BJ (cell line): Measurements from ENCODE around the gene FHOD1. TPM values are rescaled to one million over a fixed set of nuclear protein-coding genes. Genes with fewer than 3 reads are reported as not detected.

Experiments
- CTCF ChIA-PET: fragments of 350-600 bp; formaldehyde crosslinking; extraction: SDS; loops from one replicate; lab custom pipeline; 2021; ENCODE audit warnings: antibody characterized with exemption, inconsistent platforms; lab: Yijun Ruan, JAX
- POLR2A ChIA-PET: fragments of 300-600 bp; sonication (Branson Sonifier 250); formaldehyde crosslinking; extraction: SDS; loops from one replicate; lab custom pipeline; 2021; ENCODE audit warnings: antibody characterized with exemption; lab: Charles Lee
- DNase-seq: peaks from one replicate; pipeline ENCODE4 v3.0.0-alpha.2; 2011; ENCODE audit warnings: low read depth
- H3K27me3 ChIP-seq: 2 replicates; pipeline ENCODE4 v1.6.0; 2011; ENCODE audit warnings: low read length; ENCODE audit not compliant: control insufficient read depth, insufficient read depth
- H3K36me3 ChIP-seq: 2 replicates; pipeline ENCODE4 v1.5.1; 2011; ENCODE audit warnings: low read length; ENCODE audit not compliant: control insufficient read depth, insufficient read depth
- H3K4me3 ChIP-seq: 2 replicates; pipeline ENCODE4 v1.5.1; 2011; ENCODE audit warnings: low read depth, mild to moderate bottlenecking, control low read depth, low read length
- CTCF ChIP-seq: IDR thresholded peaks from 2 replicates; pipeline ENCODE4 v1.5.1; 2011; ENCODE audit warnings: low read depth, mild to moderate bottlenecking, control low read depth, inconsistent platforms, low read length, moderate library complexity; ENCODE audit not compliant: insufficient read depth
- polyA plus RNA-seq: library from polyadenylated mRNA; depleted of rRNA; stranded (reverse); fragments of >200 nt; gene quantifications from 2 replicates; pipeline ENCODE4 v1.2.3, GENCODE V29; 2011

The FHOD1 gene
- polyA plus RNA-seq, 1 experiment: 23.0 TPM

DNA sequence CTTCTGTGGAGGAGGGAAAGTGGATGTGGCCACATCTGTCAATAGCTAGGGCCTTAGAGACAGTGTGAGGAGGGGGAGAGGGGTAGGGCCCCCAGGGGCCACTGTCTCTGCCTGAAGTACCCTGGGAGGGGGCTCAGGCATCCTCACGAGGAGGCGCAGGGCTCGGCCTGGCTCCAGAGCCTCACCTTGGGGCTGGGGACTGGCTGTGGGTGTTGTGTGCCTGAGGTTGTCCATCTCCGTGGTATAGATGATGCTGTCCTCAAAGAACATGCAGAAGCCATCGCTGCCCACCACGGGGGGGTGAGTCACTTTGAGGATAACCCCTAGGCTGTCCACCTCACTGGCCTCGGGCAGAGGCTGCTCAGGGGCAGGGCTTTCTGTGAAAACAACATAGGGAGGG lies 44.2 kb upstream of the FHOD1 start:
- no peak for DNase-seq
- Histone ChIP-seq H3K36me3 (peaks cover 1% of the 10 kb centered on the region), H3K27me3 (no peaks in the 10 kb centered on the region), H3K4me3 (no peak overlapping the region)
- no peak for TF ChIP-seq CTCF
- CTCF ChIA-PET: interaction anchor here (0.8 kb wide), 1 partner anchor 31 kb away, joined by 4 read pairs; no protein-coding TSS in a partner anchor
- POLR2A ChIA-PET: no interaction called here

DNA sequence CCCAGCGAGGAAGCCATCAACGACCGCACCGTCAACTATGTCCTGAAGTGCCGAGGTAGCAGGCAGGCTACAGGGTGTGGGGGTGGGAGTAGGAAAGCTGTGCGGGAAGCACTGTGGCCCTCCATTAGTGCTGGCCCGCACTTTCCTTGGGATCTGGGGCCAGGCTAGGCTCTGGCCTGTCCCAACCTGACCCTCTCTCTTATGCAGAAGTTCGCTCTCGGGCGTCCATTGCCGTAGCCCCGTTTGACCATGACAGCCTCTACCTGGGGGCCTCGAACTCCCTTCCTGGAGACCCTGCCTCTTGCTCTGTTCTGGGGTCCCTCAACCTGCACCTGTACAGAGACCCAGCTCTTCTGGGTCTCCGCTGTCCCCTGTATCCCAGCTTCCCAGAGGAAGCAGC lies 40.7 kb upstream of the FHOD1 start:
- H3K27me3 ChIP-seq: no peaks in the 10 kb centered on the region
- DNase-seq: no peak
- POLR2A ChIA-PET: no interaction called here
- TF ChIP-seq CTCF: no peak
- H3K36me3 ChIP-seq: peaks cover 1% of the 10 kb centered on the region
- no peak overlapping the region for H3K4me3 ChIP-seq
- CTCF ChIA-PET: interaction anchor here (1.6 kb wide), 1 partner anchor 27 kb away, joined by 4 read pairs; no protein-coding TSS in a partner anchor

- ChIA-PET POLR2A (no interaction called here), CTCF (interaction anchor here (0.5 to 3.1 kb wide), 5 partner anchors 18 to 47 kb away, joined by 3 to 29 read pairs (median 3); partner anchors contain the start of gene SLC9A5)
- no peak for TF ChIP-seq CTCF
- no peak for DNase-seq
- peaks cover 1% of the 10 kb centered on the region for H3K36me3 ChIP-seq
- H3K4me3 ChIP-seq: no peak overlapping the region
- H3K27me3 ChIP-seq: no peaks in the 10 kb centered on the region
Observed at GRCh38 chr16:67286441-67287235, 39.4 kb upstream of the FHOD1 start.

GRCh38 chr16:67284699-67285646 lies 37.7 kb upstream of the FHOD1 start:
- peak; percentile 55 for TF ChIP-seq CTCF
- ChIA-PET CTCF (interaction anchor here (0.7 to 5.5 kb wide), 12 partner anchors 10 to 181 kb away, joined by 3 to 39 read pairs (median 4); partner anchors contain the start of gene SLC9A5), POLR2A (interaction anchor here (0.5 to 0.6 kb wide), 2 partner anchors 8 to 40 kb away, joined by 3 read pairs; no protein-coding TSS in a partner anchor)
- no peak for DNase-seq
- no peaks in the 10 kb centered on the region for H3K27me3 ChIP-seq
- H3K36me3 ChIP-seq: peaks cover 1% of the 10 kb centered on the region
- no peak overlapping the region for H3K4me3 ChIP-seq
